K562 (cell line): ENCODE measurements around the gene IKZF4. TPM values are rescaled to one million over a fixed set of nuclear protein-coding genes. Genes with fewer than 3 reads are reported as not detected.

ENCODE experiments used
- ATF4 ChIP-seq: fragments of 450-650 bp; formaldehyde crosslinking; IDR thresholded peaks from 2 replicates; pipeline ENCODE4 v1.4.0; 2022; ENCODE audit warnings: mild to moderate bottlenecking, moderate library complexity
- EGR1 ChIP-seq: fragments of 450-650 bp; conservative IDR thresholded peaks from 2 replicates; pipeline ENCODE4 v1.6.1; 2017; ENCODE audit warnings: mild to moderate bottlenecking
- ETS1 ChIP-seq: conservative IDR thresholded peaks from 2 replicates; pipeline ENCODE4 v1.6.1; 2011; ENCODE audit warnings: low read depth, mild to moderate bottlenecking, low read length; ENCODE audit not compliant: control insufficient read depth
- MYNN ChIP-seq, 2 experiments: sonication (generic); formaldehyde crosslinking in 1 of 2; IDR thresholded peaks; 2 replicates each; pipeline versions ENCODE4 v1.5.0 to v1.6.1; 2016 to 2020; ENCODE audit warnings: antibody characterized with exemption in 1 of 2, missing genetic modification reagents in 1 of 2
- POU5F1 ChIP-seq: fragments of 150-350 bp; IDR thresholded peaks from 2 replicates; pipeline ENCODE4 v1.6.1; 2014; ENCODE audit warnings: borderline replicate concordance, low read length, low read depth, mild to moderate bottlenecking; ENCODE audit not compliant: partially characterized antibody
- REST ChIP-seq, 2 experiments: fragments of 450-650 bp; formaldehyde crosslinking in 1 of 2; IDR thresholded peaks; 2 replicates each; pipeline versions ENCODE4 v1.4.0 to v1.6.1; 2014 to 2020; ENCODE audit warnings: mild to moderate bottlenecking in 2 of 2, borderline replicate concordance in 1 of 2, low read depth in 1 of 2
- UBTF ChIP-seq, 2 experiments: IDR thresholded peaks; 2 replicates each; pipeline ENCODE4 v1.6.1; 2012; ENCODE audit warnings: improper control_type of control experiment in 2 of 2, low read depth in 2 of 2, low read length in 2 of 2, borderline replicate concordance in 1 of 2
- USF2 ChIP-seq: sonication (generic); formaldehyde crosslinking; IDR thresholded peaks from 2 replicates; pipeline ENCODE4 v1.5.0; 2020; ENCODE audit warnings: missing genetic modification reagents
- ZC3H4 ChIP-seq: sonication (generic); formaldehyde crosslinking; IDR thresholded peaks from 2 replicates; pipeline ENCODE4 v1.9.0; 2021; ENCODE audit warnings: missing genetic modification reagents, borderline replicate concordance
- ZNF785 ChIP-seq: fragments of 250-450 bp; sonication (Bioruptor Pico); IDR thresholded peaks from 2 replicates; pipeline ENCODE4 v1.4.0; 2020; ENCODE audit warnings: mild to moderate bottlenecking
- ZNF830 ChIP-seq: fragments of 250-450 bp; sonication (Bioruptor Pico); IDR thresholded peaks from 2 replicates; pipeline ENCODE4 v1.5.0; 2021; ENCODE audit warnings: mild to moderate bottlenecking
- polyA plus RNA-seq, 8 experiments: library from polyadenylated mRNA; depleted of rRNA in 4 of 8; stranded (reverse) in 5 of 8; unstranded in 3 of 8; fragments of >200 nt; fragmentation: Nextera tagmentation in 2 of 8; fragmentation: Illumina TruSeq in 1 of 8; extraction: Ambion mirVana in 2 of 8; extraction: Trizol in 1 of 8; gene quantifications; 2 replicates each; pipeline versions ENCODE4 v1.2.1 to v1.2.3, GENCODE V29; 2011 to 2014; ENCODE audit warnings: inconsistent platforms in 1 of 8, missing spikeins in 1 of 8
- total RNA-seq, 7 experiments: library from RNA; depleted of rRNA in 6 of 7; stranded (reverse); fragments of >200 nt in 6 of 7; fragmentation: Illumina TruSeq in 2 of 7; extraction: Trizol in 2 of 7; gene quantifications; 2 replicates each; pipeline versions ENCODE4 v1.2.1 to v1.2.3, GENCODE V29; 2011 to 2021; ENCODE audit warnings: low replicate concordance in 1 of 7

IKZF4 gene
- total and polyA plus RNA-seq, 9 of the 15 experiments (the other 6 are each of a cell fraction or from before 2014, with no cell fraction given): 1.9 to 16.3 (median 3.6) TPM

GRCh38 chr12:55996715-55997534 lies 23.9 kb upstream of the IKZF4 start, which contains the start of gene SUOX (continued):
- TF ChIP-seq USF2 (CRISPR knock-in tag) (no peak), REST (IDR thresholded peaks at IDR 0.05; ENCODE audit: borderline replicate concordance) (peak; percentile 71), REST (CRISPR knock-in tag; IDR thresholded peaks at IDR 0.05; ENCODE audit: low read depth) (no peak), EGR1 (no peak), UBTF (IDR thresholded peaks at IDR 0.05; ENCODE audit: borderline replicate concordance in 1 of 2, low read depth in 2 of 2, low read length in 2 of 2) (no peak), ZNF830 (CRISPR knock-in tag) (no peak), MYNN (IDR thresholded peaks at IDR 0.05) (peak; percentile 37; the same call in 1 of the 2 replicates), MYNN (CRISPR knock-in tag; IDR thresholded peaks at IDR 0.05) (no peak), ZC3H4 (CRISPR knock-in tag) (no peak; the same call in 1 of the 2 replicates), ATF4 (CRISPR knock-in tag) (no peak; the same call in 1 of the 2 replicates), ZNF785 (CRISPR knock-in tag) (no peak), POU5F1 (no peak), ETS1 (0 out of 2 replicates have a peak, but pooled peaks have one; percentile 48)
